NOMO-1 (cell line): Measurements from ENCODE around the gene RTF1.

Experiments used
- DNase-seq, 2 experiments: peaks; one replicate each; lab custom pipeline; 2025; ENCODE audit not compliant: unreplicated experiment in 2 of 2; lab: John Stamatoyannopoulos, UW

The RTF1 gene

GRCh38 chr15:41502795-41503668, 86.1 kb downstream of the RTF1 start:
- peak; percentile 44 to 64 for DNase-seq

GRCh38 chr15:41503669-41504010, 86.7 kb downstream of the RTF1 start:
- no peak for DNase-seq

DNA sequence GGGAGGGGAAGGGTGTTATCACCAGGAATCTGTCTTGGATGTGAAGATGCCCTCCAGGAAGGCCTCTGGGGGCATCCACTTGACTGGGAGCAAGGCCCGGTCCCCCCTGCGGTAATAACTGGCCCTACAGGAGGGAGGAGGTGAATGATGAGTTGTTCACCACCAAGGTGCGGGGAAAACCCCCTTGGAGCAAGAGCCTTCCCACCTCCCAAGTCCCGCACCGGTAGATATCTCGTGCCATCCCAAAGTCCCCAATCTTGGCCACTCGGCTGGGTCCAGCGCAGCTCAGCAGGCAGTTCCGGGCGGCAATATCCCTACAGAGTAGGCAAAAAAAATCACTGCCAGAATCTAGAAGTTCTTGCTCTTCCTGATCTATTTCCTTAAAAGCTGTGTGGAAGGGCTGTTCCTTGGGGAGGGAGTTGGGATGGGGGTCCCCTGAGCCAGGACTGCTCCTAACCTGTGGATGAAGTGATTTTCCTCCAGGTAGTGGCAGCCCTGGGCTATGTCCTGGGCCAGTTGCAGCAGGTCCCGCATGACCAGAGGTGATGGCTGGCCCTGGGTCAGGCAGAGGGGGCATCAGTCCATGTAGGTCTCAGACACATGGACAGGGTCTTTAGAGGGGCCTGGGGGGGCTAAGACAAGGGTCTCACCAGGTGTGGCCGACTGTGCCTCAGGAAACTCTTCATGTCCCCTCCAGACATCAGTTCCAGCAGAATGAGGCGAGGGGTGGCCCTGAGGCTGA, 88.0 kb downstream of the RTF1 start:
- no peak for DNase-seq

DNA sequence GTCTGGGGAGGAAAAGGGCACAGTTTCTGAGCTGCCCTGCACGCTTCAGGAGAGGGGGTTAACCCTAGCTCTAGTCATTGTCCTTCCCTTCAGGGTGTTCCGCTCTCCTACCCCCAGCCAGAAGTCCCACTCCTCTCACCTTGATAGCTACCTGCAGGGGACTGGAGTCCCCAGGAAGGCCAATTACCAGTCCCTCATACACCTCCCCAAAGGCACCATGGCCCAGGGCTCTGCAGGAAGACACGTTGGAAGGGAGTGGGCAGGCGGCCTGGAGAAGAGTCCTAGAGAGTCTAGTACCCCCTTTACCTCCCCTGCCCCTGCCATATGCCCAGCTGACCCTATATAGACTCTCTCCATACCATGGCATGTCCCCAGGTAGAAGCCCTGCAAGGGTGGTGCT, 88.9 kb downstream of the RTF1 start:
- no peak for DNase-seq

GRCh38 chr15:41506796-41507341, 90.0 kb downstream of the RTF1 start:
- peak in 1 of 2 experiments; percentile 6 for DNase-seq

- DNase-seq, result no peak
Measured at GRCh38 chr15:41507820-41508290, 91.0 kb downstream of the RTF1 start.

GRCh38 chr15:41510728-41511127, 93.8 kb downstream of the RTF1 start:
- DNase-seq, result no peak

- no peak for DNase-seq
Measured at GRCh38 chr15:41511331-41511898, 94.5 kb downstream of the RTF1 start.

DNA sequence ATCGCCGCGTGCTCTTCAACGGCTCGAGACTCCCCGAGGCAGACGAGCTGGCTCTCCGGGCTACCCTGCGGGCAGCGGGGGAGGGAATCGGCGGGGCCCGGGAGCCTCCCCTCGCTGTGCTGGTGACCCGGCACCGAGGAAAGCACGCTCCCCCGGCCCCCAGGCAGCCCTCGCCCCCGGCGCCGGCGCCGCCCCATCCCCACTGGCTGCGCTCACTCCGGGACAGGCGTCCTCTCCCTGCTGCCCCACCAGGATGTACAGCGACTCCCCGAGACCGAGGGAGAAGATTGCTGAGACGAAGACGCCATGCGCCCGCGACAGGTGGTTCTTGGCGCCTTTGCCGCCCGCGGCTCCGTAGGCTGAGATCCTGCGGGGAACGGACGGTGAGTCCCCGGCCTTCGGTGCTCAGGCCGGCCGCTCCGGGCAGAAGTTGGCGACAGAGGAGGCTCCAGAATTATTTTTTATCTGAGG, 95.0 kb downstream of the RTF1 start:
- DNase-seq, result no peak

GRCh38 chr15:41512512-41512939, 95.6 kb downstream of the RTF1 start:
- DNase-seq, result no peak

DNA sequence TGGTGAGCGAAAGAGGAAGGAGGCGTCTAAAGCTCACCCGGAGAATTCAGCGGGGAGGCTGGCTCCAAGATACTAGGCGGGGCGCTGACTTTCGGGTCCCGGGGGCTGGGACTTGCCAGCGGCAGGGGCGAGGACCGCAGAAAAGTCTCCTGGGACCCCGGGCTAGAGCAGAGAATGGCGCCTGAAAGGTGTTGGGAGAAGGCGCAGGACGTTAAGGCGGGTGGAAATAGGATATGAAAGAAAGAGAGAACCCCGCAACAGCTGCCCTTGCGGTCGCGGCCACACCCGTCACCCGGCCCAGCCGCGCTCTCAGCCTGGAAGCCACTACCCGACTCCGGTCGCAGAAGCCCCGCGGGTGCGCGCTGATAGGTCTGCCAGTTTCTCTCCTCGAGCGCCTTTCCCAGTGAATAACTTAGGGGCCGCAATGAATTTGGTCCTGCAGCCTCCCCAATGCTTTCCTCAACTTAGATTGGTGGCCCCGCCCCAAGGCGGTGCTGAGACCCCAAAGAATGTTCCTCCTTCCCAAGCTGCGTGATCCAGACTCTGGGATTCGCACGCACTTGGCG, 96.1 kb downstream of the RTF1 start:
- peak; percentile 56 to 61 for DNase-seq

- DNase-seq, result peak; percentile 65 to 68
Measured at GRCh38 chr15:41513506-41514227, 96.8 kb downstream of the RTF1 start, which contains the start of gene LTK. Gene LTK (minus strand): TSS chr15:41513827. CDS start chr15:41513709, 118 bp downstream.

DNA sequence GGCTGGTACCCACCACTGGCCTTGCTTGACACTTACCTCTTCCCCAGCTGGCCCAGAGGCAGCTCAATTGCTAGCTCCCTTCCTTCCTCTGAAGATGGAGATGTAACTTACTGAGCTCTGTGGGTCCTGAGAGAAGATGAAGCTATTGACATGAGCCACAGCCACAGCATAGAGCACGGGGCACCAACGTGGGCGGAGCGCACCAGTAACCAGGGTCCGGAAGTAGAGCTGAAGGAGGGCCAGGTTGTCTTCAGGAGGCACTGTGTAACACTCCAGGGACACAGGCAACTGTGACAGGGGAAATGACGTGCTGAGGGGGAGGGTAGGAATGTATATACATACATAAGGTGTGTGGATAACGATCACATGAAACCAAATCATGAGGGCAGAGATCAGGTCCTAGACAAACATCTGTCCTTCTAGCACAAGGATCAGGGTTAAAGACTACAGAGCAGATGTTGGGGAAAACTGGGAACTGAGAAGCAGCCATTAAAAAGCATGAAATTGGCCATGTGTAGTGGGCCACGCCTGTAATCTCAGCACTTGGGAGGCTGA, 101.1 kb downstream of the RTF1 start:
- DNase-seq, result no peak

DNA sequence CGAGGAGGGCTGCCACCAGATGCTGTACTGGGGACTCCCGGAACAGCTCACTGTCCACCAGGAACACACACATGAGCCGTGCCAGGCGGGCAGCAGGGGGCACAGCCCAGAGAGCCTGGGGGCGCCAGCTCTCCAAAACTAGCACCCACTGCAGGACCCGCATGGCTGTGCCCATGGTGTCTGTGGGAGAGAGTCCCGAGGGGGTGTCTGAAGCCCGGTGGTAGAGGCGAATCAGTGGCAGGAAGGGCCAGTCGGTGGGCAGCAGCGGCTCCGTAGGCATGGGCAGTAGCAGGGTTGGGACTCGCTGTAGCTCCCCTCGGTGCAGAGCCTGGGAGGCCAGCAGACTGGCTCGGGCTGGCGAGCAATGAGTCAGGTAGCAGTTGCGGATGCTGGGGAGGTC, 103.7 kb downstream of the RTF1 start:
- no peak for DNase-seq

DNA sequence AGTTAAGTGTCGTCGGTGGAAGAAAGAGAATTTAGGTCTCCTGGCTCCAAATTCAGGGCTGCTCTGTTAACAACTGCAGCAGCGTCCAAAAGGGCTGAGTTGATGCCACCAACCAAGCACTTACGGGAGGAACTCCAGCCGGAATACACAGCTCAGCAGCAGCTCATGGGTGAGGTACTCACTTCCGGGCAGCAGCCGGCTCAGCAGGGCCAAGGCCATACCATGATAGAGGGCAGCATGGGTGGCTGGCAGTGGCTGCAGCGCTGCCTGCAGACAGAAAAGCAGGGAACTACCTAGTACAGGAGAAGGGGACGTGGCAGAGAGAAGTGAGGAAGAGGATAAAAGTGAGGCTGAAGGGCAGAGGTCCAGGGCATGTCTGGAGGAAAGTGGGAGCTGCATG, 104.7 kb downstream of the RTF1 start:
- no peak for DNase-seq

DNA sequence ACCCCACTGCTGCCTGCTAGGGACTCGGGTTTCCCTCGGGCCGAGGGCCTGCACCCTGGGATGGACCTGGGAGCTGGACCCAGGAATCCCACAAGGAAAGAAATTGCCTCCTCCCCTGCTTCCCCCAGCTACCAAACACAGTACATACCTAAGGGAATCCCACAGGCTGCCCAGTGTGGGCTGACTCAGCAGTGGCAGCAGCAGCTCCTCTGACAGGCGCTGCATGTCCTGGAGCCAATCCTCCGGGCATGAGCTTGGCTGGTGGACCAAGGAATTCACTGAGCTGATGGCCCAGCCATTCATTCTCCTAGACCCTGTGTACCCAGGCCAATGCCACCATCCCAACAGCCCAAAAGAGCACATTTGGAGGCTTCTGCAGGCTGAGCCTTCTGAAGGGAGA, 106.2 kb downstream of the RTF1 start:
- no peak for DNase-seq

GRCh38 chr15:41530363-41530956, 113.6 kb downstream of the RTF1 start:
- DNase-seq, result no peak
